H1 (cell line): ENCODE data around the gene ASTN2. TPM values are rescaled to one million over a fixed set of nuclear protein-coding genes. Genes with fewer than 3 reads are reported as not detected.

Experiments
- CTCF ChIA-PET: fragments of 300-600 bp; sonication (Branson Sonifier 250); formaldehyde crosslinking; loops from one replicate; lab custom pipeline; 2021; ENCODE audit not compliant: partially characterized antibody; lab: Charles Lee
- POLR2A ChIA-PET: fragments of 300-600 bp; sonication (Branson Sonifier 250); formaldehyde crosslinking; loops from one replicate; lab custom pipeline; 2021; ENCODE audit warnings: inconsistent platforms; ENCODE audit not compliant: partially characterized antibody; lab: Charles Lee
- DNase-seq, 2 experiments: peaks; one replicate each; pipeline versions ENCODE4 v3.0.0 to v3.0.0-alpha.2; 2010 to 2022; ENCODE audit warnings: low spot score in 2 of 2, low read depth in 1 of 2, mixed read lengths in 1 of 2
- FAIRE-seq: peaks from 2 replicates; lab custom pipeline; 2011; peaks lifted over from hg19 to GRCh38; lab: Jason Lieb, UNC
- H2AFZ ChIP-seq: 2 replicates; pipeline ENCODE4 v1.8.1; 2012; ENCODE audit warnings: low read length, inconsistent platforms
- H2AK5ac ChIP-seq: 2 replicates; pipeline ENCODE4 v1.6.1; 2013; ENCODE audit warnings: low read depth, low read length
- H2BK120ac ChIP-seq: replicated peaks from 2 replicates; pipeline ENCODE3; 2013; ENCODE audit warnings: low read depth, low read length, inconsistent platforms
- H2BK12ac ChIP-seq: 2 replicates; pipeline ENCODE4 v1.6.1; 2013; ENCODE audit warnings: low read depth, low read length
- H2BK15ac ChIP-seq: 2 replicates; pipeline ENCODE4 v1.6.1; 2013; ENCODE audit warnings: low read length
- H2BK20ac ChIP-seq: 2 replicates; pipeline ENCODE4 v1.6.1; 2013; ENCODE audit warnings: low read length
- H2BK5ac ChIP-seq: 2 replicates; pipeline ENCODE4 v1.6.1; 2013; ENCODE audit warnings: low read depth, low read length
- H3K14ac ChIP-seq: 2 replicates; pipeline ENCODE4 v1.6.1; 2013; ENCODE audit warnings: inconsistent platforms; ENCODE audit not compliant: insufficient read length
- H3K18ac ChIP-seq: 2 replicates; pipeline ENCODE4 v1.6.1; 2013; ENCODE audit warnings: low read length; ENCODE audit errors: extremely low read depth
- H3K23ac ChIP-seq: 2 replicates; pipeline ENCODE4 v1.6.1; 2013; ENCODE audit warnings: inconsistent platforms; ENCODE audit not compliant: insufficient read length
- H3K23me2 ChIP-seq: 2 replicates; pipeline ENCODE4 v1.6.1; 2013; ENCODE audit warnings: low read depth, low read length
- H3K27ac ChIP-seq: 2 replicates; pipeline ENCODE4 v1.6.1; 2011; ENCODE audit warnings: low read depth, low read length, inconsistent platforms
- H3K27me3 ChIP-seq, 4 experiments: replicated peaks in 1 of 4; 1 replicate in 1 of 4; 2 replicates in 3 of 4; pipeline versions ENCODE4 v1.6.1 to v1.8.1; 2011 to 2013; ENCODE audit warnings: low read length in 3 of 4, mild to moderate bottlenecking in 3 of 4, inconsistent platforms in 2 of 4, mixed read lengths in 2 of 4, moderate library complexity in 1 of 4; ENCODE audit not compliant: control insufficient read depth in 3 of 4, insufficient read depth in 3 of 4; ENCODE audit errors: extremely low read depth in 1 of 4
- H3K36me3 ChIP-seq, 4 experiments: 2 replicates each; pipeline versions ENCODE4 v1.6.1 to v1.8.1; 2011 to 2013; ENCODE audit warnings: mild to moderate bottlenecking in 4 of 4, low read length in 3 of 4, moderate library complexity in 2 of 4, control low read depth in 1 of 4, inconsistent platforms in 1 of 4; ENCODE audit not compliant: insufficient read depth in 4 of 4, control insufficient read depth in 2 of 4
- H3K4ac ChIP-seq: replicated peaks from 2 replicates; pipeline ENCODE3; 2013; ENCODE audit warnings: low read length, low read depth, mixed read lengths, inconsistent platforms; ENCODE audit not compliant: insufficient read length
- H3K4me1 ChIP-seq, 4 experiments: replicated peaks in 1 of 4; 1 replicate in 1 of 4; 2 replicates in 3 of 4; pipeline versions ENCODE4 v1.6.1 to v1.8.1; 2011 to 2013; ENCODE audit warnings: low read length in 3 of 4, inconsistent platforms in 2 of 4, mixed read lengths in 1 of 4; ENCODE audit not compliant: insufficient read depth in 4 of 4, control insufficient read depth in 3 of 4
- H3K4me2 ChIP-seq, 2 experiments: 2 replicates each; pipeline versions ENCODE4 v1.6.1 to v1.8.1; 2011 to 2013; ENCODE audit warnings: low read depth in 2 of 2, low read length in 2 of 2, control low read depth in 1 of 2, inconsistent platforms in 1 of 2, mild to moderate bottlenecking in 1 of 2; ENCODE audit not compliant: insufficient read depth in 1 of 2
- H3K4me3 ChIP-seq, 4 experiments: fragments of 200-600, 300-600 bp in 1 of 4; sonication (generic), shearing (Covaris generic), sonication (Bioruptor Twin) in 1 of 4; 2 replicates each; pipeline versions ENCODE4 v1.5.1 to v1.8.1; 2011 to 2016; ENCODE audit warnings: low read length in 4 of 4, low read depth in 3 of 4, control low read depth in 2 of 4, inconsistent platforms in 2 of 4, mild to moderate bottlenecking in 2 of 4, mixed read lengths in 1 of 4, moderate library complexity in 1 of 4; ENCODE audit not compliant: insufficient read depth in 2 of 4; ENCODE audit errors: extremely low read depth in 1 of 4
- H3K56ac ChIP-seq: replicated peaks from 2 replicates; pipeline ENCODE3; 2013; ENCODE audit warnings: low read depth, mild to moderate bottlenecking, mixed read lengths, low read length, inconsistent platforms; ENCODE audit not compliant: insufficient read length
- H3K79me1 ChIP-seq: 2 replicates; pipeline ENCODE4 v1.6.1; 2013; ENCODE audit warnings: low read depth, low read length, control low read depth
- H3K79me2 ChIP-seq, 2 experiments: 2 replicates each; pipeline versions ENCODE4 v1.6.1 to v1.8.1; 2012 to 2013; ENCODE audit warnings: low read length in 2 of 2, mild to moderate bottlenecking in 2 of 2, inconsistent platforms in 1 of 2; ENCODE audit not compliant: insufficient read depth in 2 of 2, control insufficient read depth in 1 of 2
- H3K9ac ChIP-seq, 4 experiments: replicated peaks in 1 of 4; 1 replicate in 1 of 4; 2 replicates in 3 of 4; pipeline versions ENCODE4 v1.6.1 to v1.8.1; 2011 to 2013; ENCODE audit warnings: low read depth in 3 of 4, low read length in 3 of 4, control low read depth in 2 of 4, mild to moderate bottlenecking in 2 of 4, moderate library complexity in 2 of 4, inconsistent platforms in 1 of 4; ENCODE audit errors: extremely low read depth in 1 of 4
- H3K9me3 ChIP-seq, 2 experiments: 2 replicates each; pipeline versions ENCODE4 v1.6.1 to v1.8.1; 2012 to 2013; ENCODE audit warnings: mild to moderate bottlenecking in 2 of 2, moderate library complexity in 2 of 2, control low read depth in 1 of 2, inconsistent platforms in 1 of 2, low read depth in 1 of 2, low read length in 1 of 2, mixed read lengths in 1 of 2; ENCODE audit not compliant: insufficient read depth in 2 of 2
- H4K20me1 ChIP-seq, 2 experiments: replicated peaks in 1 of 2; 2 replicates each; pipeline versions ENCODE3 to v1.8.1; 2011 to 2013; ENCODE audit warnings: inconsistent platforms in 2 of 2, low read length in 2 of 2, mild to moderate bottlenecking in 1 of 2; ENCODE audit not compliant: insufficient read depth in 2 of 2, control insufficient read depth in 1 of 2
- H4K5ac ChIP-seq: 2 replicates; pipeline ENCODE4 v1.6.1; 2013; ENCODE audit warnings: low read length, low read depth, mixed read lengths, inconsistent platforms; ENCODE audit not compliant: insufficient read length
- H4K8ac ChIP-seq: 2 replicates; pipeline ENCODE4 v1.8.0; 2013; ENCODE audit warnings: mild to moderate bottlenecking, moderate library complexity, low read length, inconsistent platforms; ENCODE audit not compliant: insufficient read depth; ENCODE audit errors: extremely low read depth
- H4K91ac ChIP-seq: replicated peaks from 2 replicates; pipeline ENCODE3; 2013; ENCODE audit warnings: low read length, mixed read lengths, inconsistent platforms; ENCODE audit not compliant: insufficient read length
- BACH1 ChIP-seq: IDR thresholded peaks from 2 replicates; pipeline ENCODE4 v1.6.1; 2012; ENCODE audit warnings: low read length, improper control_type of control experiment
- POU5F1 ChIP-seq: IDR thresholded peaks from 2 replicates; pipeline ENCODE4 v1.6.1; 2011; ENCODE audit warnings: low read depth, mild to moderate bottlenecking, low read length, moderate library complexity
- SIX5 ChIP-seq: IDR thresholded peaks from 2 replicates; pipeline ENCODE4 v1.6.1; 2011; ENCODE audit warnings: mild to moderate bottlenecking, low read depth, low read length
- WGBS, 2 experiments: shearing (Covaris generic) in 1 of 2; methylation state at CpG; one replicate each; pipeline versions ENCODE4 v1.1.6 to v1.1.7; 2013 to 2015; ENCODE audit warnings: low lambda C conversion rate in 2 of 2, mixed read lengths in 2 of 2, inconsistent platforms in 1 of 2, low coverage in 1 of 2, missing lambda C conversion rate in 1 of 2; ENCODE audit not compliant: insufficient replicate concordance in 2 of 2, insufficient coverage in 1 of 2, insufficient read length in 1 of 2; ENCODE audit errors: extremely low coverage in 1 of 2, missing lambda C conversion rate in 1 of 2; 5-methylcytosine and 5-hydroxymethylcytosine counted together
- polyA plus RNA-seq, 7 experiments: library from polyadenylated mRNA; depleted of rRNA in 3 of 7; stranded (reverse) in 5 of 7; unstranded in 2 of 7; fragments of >200 nt in 5 of 7; fragments of 200-250 nt in 2 of 7; gene quantifications; 1 replicate in 5 of 7; 2 replicates in 1 of 7; 4 replicates in 1 of 7; pipeline versions ENCODE4 v1.2.1 to v1.2.3, GENCODE V29; 2011 to 2013; ENCODE audit warnings: missing spikeins in 2 of 7, mixed read lengths in 2 of 7
- total RNA-seq: library from RNA; stranded (reverse); fragmentation: NEBNext Ultra II Directional; extraction: Animal tissue kit (Norgen Biotek cat#: 25700); gene quantifications from 2 replicates; pipeline ENCODE4 v1.2.1, GENCODE V29; 2021

ASTN2 gene
- total and polyA plus RNA-seq, 2 of the 8 experiments (the other 6 are each of a cell fraction or from before 2014, with no cell fraction given), result 8.2 to 13.7 TPM

- Histone ChIP-seq H3K18ac (no peak overlapping the region), H3K14ac (no peak overlapping the region), H3K9ac (no peak overlapping the region), H3K4me1 (peaks cover 4 to 26% (median 15%) of the 10 kb centered on the region in 4 experiments), H3K4ac (no peak overlapping the region), H2AK5ac (no peak overlapping the region), H4K8ac (no peak overlapping the region), H3K4me3 (no peak overlapping the region), H2BK5ac (no peak overlapping the region), H3K27ac (no peak overlapping the region), H3K9me3 (no peaks in the 10 kb centered on the region), H4K91ac (no peak overlapping the region), H3K79me2 (no peaks in the 10 kb centered on the region), H2BK12ac (peak overlapping the region; percentile 71; the same call in 1 of the 2 replicates), H4K20me1 (no peaks in the 10 kb centered on the region), H3K36me3 (no peaks in the 10 kb centered on the region), H3K27me3 (no peaks in the 10 kb centered on the region), H3K4me2 (no peak overlapping the region), H3K23ac (no peak overlapping the region), H2BK120ac (no peak overlapping the region), H3K79me1 (no peaks in the 10 kb centered on the region), H4K5ac (no peak overlapping the region), H3K23me2 (no peaks in the 10 kb centered on the region), H3K56ac (no peak overlapping the region), H2BK20ac (0 out of 2 replicates have a peak overlapping the region, but pooled peaks have one; percentile 66), H2AFZ (no peak overlapping the region), H2BK15ac (no peak overlapping the region)
- DNase-seq (no peak), FAIRE-seq (no peak)
- ChIA-PET POLR2A (no interaction called here), CTCF (interaction anchor here (0.6 to 1.3 kb wide), 3 partner anchors 9 to 122 kb away, joined by 3 to 4 read pairs (median 3); no protein-coding TSS in a partner anchor)
- TF ChIP-seq POU5F1, result no peak
- TF ChIP-seq SIX5, result no peak
- TF ChIP-seq BACH1, result no peak
- WGBS, 2 experiments, result 79% methylated on average over 3 of the region's 3 CpGs; no CpG with 5 or more reads in 1 of the 2 experiments
Observed at GRCh38 chr9:116467740-116468351, 947.0 kb downstream of the ASTN2 start.
